ENCODE measurements around the gene TEDC2.
"Not testable (repeated sequence)": the region's sequence is repeated elsewhere in the genome, so short reads cannot be mapped to it uniquely, and the experiment has no call there.

The TEDC2 gene

DNA sequence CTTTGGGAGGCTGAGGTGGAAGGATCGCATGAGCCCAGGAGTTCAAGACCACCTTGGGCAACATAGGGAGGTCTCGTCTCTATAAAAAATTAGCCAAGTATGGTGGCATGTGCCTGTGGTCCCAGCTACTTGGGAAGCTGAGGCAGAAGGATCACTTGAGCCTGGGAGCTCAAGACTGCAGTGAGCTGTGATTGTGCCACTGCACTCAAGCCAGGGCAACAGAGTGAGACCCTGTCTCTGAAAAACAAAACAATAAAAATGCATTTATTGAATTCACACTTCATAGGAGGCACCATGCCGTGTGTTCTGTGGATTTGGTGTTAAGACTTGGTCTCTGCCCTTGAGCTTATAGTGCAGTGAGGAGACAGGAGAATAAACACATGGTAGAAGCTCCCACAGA lies 17.4 kb downstream of the TEDC2 start:
- no peak for DNase-seq (ENCODE audit: low spot score)

DNA sequence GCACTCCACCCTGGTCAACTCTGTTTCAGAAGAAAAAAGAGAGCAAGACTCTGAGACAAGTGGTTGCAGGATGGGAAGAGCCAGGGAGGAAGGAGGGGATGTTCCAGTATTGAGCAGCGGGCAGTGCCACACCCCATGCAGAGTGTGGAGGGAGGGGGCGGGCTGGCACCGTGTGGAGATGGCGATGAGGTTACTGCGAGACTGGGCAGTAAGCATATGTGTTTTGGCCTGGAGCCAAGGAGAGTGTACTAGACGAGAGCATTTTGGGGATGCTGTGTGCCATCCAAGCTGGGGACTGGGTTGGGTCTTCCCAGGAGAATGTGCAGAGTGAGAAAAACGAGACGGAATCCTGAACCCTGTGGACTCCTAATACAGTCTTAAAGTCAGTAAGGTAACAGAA lies 18.4 kb downstream of the TEDC2 start:
- DNase-seq (ENCODE audit: low spot score) = no peak

DNA sequence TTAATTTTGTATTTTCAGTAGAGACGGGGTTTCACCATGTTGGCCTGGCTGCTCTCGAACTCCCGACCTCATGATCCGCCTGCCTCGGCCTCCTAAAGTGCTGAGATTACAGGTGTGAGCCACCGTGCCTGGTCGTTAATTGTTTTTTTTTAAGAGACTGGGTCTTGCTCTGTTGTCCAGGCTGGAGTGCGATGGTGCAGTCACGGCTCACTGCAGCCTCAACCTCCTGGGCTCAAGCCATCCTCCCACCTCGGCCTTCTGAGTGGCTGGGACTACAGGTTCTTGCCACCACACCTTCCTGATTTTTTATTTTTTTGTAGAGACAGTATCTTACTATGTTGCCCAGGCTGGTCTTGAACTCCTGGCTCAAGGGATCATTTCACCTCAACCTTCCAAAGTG lies 20.1 kb downstream of the TEDC2 start:
- not testable (repeated sequence) for DNase-seq (ENCODE audit: low spot score)

DNA sequence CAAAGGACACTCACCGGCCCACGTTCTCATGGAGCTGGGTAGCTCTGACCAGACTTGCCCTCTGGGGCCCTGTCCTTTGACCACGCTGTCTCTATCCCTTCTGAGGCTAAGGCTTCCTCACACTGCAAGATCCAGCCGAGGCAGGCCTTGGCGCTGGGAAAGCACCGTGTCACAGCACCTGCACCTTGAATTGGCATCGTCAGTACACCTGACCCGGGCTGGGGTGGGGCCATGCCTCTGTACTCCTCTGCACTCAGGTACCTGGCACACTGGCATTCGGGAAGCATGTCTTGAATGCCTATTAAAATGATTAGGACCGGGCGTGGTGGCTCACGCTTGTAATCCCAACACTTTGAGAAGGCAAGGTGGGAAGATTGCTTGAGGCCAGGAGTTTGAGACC lies 21.0 kb downstream of the TEDC2 start:
- DNase-seq (ENCODE audit: low spot score) = no peak

DNA sequence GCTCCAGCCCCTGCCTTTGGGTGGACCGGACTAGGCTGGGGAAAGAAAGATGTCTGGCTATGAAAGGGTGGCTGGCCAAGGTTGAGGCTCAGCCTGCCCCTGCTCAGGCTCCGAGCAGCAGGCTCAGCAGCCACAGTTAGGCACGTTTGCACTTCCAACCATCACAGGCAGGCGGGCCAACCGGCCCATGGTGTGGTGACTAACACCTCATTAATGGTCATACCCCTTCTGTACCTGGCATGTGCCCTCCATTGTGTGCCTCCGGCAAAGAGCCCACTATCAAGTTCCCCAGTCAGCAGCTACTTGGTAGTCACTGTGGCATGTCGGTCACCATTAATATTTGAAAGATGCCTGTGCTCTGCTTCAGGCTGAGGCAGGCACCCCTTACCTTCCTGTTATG lies 21.8 kb downstream of the TEDC2 start:
- no peak for DNase-seq (ENCODE audit: low spot score)

DNA sequence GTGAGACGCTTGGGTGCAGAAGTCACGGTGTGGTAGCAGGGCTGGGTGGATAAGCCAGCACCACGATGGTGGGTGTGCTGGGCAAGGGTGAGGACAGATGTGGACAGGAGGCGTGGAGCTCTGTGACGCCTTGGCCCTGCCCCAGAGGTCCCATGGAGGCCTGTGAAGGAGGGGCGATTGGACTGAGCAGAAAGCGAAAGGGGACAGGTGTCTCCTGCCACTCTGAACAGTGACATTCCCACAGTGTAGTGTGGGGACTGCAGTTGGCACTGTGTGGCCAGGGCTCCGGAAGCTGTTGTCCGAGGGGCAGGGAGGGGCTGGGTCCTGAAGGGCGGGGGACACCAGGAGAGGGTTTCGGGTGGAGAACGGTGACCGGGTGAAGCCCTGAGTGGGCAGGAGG lies 22.3 kb downstream of the TEDC2 start:
- DNase-seq (ENCODE audit: low spot score) = no peak

DNA sequence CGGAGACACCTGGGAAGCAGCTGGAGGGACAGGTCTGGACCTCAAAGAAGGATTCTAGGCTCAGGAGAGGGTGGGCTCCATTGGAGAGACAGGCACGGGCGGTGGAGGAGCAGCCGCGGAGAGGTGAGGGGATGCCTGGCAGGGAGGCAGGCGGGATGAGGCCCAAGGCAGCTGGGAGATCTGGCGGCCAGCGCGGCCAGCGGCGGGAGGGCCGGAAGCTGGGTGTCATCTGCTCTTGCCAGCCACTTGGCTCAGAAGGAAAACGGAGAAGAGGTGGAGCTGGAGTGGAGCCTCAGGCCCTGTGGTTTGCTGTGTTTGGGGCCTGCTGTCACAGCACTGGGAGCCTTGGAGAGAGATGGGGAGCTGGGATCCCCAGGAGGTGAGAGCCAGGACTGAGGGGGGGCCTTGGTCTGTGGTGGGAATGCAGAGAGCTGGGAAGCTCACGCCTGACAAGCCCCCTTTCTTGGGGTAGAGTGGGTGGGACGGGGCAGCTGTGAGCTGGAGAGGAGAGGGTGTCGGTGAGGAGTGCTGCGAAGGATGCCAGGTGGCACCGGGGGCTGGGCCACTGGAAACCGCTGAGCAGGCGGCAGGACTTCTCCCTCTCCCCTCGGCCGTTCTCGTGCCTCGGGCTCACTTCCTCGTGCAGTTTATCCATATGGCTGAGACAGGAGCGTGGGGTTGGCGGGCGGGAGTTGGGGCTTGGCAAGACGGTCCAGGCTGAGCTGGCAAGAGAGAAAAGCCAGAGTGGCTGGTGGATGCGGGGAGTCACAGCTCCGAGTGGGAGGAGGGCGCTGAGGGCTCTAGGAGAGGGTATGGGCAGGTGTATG lies 23.0 kb downstream of the TEDC2 start:
- DNase-seq (ENCODE audit: low spot score) = no peak

DNA sequence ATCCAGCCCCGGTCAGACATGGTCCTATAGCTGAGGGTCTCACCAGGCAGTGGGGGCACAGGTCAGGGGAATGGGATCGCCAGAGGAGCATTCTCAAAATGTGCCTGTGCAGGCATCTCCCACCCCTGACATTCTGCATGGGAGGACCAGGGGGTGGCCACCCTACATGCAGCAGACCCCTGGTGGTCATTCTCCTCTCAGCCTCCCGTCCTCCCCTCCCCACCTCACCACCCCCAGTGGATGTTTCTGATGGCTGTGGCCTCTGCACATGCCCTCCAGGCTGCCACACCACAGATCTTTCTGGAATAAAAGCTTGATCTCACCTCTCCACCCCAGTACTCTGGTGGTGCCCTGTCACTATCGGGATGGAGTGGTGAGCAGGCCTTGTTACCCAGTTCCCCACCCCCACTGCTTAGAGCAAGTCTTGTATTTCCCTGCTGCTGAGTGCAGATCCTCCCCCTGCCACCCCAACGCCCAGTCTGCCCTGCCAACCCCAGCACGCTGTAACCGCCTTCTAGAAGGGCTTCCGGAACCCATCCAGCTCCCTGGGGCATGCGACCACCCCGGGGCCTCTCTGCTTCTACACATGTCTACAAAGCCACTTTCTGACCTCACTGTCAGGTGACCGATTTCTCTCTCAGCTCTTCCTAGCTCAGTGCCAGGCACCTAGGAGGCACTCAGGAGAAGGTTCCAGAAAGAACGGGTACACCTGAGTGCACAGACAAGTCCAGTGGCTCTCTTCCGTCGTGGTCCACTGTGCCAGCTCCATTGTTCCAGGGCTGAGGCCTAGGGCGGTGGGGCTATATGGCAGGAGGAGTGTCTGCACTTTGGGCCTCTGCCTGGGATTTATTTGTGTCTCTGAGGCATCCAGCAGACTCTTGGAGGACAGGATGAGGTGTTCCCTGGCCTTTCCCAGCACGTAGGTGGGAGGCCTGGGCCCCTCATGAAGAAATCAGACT lies 24.3 kb downstream of the TEDC2 start:
- no peak for DNase-seq (ENCODE audit: low spot score)

DNA sequence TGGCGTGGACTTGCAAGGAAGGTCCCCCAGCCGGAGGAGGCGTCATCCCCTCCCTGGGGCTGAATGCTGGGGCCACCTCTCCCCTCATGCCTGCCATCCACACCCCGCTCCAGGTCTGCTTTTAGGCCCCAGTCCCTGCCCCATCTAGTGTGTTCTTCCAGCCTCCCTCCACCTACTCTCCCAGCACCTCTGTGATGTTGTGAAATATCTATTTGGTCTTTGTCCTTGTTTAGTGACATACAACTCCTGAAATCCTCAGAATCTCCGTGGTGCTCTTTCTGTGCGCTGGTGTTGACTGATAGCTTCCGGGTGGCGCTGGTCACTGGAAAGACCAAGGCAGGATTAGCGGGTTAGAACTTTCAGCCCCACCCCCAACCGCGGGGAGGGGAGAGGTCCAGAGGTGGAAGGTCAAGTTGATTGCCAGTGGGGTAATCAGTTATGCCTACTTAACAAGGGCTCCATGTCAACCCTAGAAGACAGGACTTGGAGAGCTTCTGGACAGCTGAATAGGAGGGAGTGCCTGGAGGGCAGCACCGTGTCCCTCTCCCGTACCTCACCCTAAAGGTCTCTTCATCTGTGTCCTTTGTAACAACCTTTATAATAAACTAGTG lies 25.1 kb downstream of the TEDC2 start:
- peak; percentile 78 for DNase-seq (ENCODE audit: low spot score)

DNA sequence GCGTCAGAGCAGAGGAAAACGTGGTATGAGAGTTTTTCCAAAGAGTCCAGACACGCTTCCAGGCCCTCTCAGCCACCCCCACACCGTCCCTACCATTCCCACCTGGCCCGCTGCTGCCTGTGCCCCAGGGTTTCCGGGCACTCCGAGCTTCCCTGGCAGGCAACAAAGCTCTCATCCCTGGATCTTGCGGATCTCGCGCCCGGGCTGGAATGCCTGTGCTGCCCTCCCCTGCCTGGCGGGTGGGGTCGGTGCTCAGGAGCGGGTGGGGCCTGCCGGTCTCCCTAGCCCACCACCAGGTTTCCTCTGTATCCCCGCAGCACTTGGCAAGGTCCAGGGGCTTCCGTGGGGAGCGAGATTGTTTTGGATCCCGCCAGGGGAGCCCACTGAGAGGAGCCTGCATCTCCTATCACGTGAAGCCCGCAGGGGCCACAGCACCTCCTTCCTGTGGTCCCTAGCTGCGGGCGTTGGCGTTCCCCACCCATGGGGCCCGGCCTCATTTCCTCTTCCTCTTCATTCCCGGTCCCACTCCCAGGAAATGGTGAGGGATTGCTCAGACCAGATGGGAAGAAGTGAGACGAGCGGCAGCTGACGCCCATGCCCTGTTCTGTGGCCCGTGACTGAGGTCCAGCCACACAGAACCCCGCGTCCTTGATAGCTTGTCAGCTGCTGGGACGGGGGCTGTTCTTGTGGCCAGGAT lies 26.1 kb downstream of the TEDC2 start:
- no peak for DNase-seq (ENCODE audit: low spot score)

DNA sequence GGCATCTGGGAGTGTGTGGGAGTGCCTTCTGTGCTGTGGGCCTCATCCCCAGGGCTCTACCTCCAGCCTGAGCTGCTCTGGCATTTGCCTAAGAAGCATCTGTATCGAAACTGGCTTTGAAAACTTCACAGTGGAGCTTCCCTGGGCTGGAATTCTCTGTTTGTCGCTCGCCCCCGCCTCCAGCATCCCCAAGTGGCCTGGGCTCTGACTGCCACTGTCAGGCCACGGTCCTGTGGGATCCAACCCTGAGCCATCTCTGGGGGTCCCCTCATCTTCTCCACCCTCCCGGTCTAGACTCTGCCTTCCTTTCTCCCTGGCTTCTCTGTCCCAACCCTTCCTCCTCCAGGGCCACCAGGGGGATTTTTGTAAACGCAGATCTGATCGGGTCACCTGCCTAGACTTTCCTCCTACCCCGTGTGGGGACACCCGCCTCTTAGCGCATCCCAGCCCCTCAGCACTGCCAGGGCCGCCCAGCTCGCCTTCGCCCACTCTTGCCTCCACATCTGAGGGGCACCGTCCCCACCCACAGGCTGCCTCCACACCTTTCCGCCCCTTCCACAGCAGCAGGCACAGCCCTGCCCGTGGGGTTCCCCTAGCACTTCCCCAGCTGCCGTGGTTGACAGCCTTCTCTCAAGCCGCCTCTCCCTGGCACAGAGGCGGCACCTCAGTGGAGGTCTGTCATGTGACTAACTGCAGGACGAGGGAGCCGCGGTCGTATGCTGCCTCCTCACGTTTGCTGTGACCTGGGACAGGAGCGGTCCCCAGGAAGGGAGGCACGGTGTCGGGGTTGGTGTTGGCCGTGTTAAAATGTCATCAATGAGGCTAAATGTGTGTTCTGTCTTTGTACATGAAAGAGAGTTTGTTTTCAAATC lies 27.0 kb downstream of the TEDC2 start:
- no peak for DNase-seq (ENCODE audit: low spot score)

DNA sequence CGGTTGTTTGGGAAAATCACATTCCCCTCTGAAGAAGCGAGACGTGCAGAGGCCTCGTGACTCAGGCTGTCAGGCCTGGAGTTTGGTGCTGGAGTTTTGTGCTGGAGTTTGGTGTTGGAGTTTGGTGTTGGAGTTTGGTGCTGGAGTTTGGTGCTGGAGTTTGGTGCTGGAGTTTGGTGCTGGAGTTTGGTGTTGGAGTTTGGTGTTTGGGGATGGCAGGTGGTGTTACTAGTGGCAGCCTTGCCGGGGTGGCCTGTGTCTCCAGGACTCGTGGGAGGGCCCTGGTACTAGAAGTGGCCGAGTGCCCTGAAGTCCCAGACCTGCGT lies 27.6 kb downstream of the TEDC2 start:
- no peak for DNase-seq (ENCODE audit: low spot score)

DNA sequence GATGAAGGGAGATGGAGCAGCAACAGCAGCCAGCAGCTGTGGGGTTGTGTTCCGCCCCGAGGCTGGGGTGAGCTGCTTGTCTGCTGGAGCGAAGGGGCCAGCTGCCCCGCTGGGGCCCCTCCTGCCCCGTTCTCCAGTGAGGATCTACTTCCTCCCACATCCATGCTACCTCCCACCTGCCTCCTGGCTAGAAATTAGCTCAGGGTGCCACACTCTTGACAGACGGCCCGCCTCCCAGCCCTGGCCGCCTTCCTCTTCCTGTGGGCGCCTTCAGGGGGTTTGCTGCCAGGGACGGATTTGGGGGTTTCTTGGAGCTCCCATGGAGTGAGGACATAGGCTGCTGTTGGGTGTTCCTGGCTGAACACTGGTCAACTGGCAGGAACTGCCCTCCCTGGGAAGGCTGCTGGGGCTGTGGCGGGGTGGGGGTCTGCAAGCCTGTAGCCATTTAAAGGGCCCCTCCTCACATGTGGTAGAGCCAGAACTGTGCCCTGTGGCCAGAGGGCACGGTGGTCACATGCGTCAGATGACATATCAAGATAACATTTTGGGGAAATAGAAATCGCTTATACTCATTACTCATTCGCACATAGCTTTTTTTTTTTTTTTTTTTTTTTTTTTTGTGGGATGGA lies 28.1 kb downstream of the TEDC2 start:
- no peak for DNase-seq (ENCODE audit: low spot score)

DNA sequence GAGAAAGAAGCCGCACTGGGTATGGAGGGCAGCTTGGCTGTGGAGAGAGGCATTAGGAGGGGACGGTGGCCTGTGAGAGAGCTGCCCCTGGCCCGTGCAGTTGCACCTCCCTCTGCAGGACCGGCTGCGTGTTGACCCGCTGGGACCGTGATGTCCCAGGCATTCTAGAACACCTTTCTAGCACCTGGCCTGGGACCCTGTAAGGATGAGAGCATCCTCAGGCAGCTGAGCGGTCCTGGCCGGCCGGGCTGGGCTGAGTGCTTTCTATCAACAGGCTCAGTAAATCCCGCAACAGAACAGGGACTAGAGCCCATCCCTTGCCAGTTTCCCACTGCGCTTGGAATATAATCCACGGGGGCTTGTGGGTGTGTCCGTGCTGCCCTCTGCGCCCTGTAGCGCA lies 29.7 kb downstream of the TEDC2 start:
- DNase-seq (ENCODE audit: low spot score) = no peak

DNA sequence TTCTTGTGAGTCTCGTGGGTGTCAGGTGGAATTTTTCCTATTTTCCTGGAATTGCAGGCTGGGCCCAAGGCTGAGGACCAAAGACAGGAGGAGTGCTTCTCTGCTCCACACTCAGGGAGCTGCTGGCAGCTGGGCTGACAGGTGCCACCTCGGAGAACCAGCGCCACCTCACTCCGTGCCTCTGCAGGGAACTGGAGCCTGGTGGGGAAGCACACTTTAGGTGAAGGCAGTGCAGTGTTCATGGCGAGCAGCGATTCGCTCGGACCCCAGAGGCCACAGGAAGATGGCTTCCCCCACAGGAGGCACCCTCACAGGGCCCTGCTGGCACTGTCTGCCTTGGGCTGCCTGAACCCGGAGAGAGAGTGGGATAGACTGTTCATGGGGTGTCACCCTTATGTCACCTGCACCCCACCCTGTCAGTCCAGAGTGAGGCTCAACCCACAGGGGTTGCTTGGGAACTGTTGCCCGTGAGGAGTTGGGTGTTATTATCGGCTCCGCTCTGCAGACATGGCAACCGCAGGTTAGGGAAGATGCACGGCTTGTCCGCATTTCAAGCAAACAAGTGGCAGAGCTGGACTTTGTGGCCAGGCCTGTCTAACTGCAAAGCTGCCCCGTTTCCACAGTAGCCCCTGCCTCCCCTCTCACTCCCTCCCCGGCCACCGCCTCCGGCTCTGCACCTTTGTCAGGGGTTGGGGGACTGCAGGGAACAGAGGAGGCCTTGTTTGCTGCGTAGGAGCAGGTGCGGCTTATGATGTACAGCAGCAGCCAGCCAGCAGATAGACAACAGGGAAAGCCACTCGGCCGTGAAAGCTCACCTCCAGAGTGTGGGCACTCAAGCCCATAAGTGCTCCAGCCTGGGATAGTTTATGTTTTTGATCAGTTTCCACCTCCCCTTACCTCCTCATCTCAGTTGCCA lies 30.5 kb downstream of the TEDC2 start:
- no peak for DNase-seq (ENCODE audit: low spot score)

DNA sequence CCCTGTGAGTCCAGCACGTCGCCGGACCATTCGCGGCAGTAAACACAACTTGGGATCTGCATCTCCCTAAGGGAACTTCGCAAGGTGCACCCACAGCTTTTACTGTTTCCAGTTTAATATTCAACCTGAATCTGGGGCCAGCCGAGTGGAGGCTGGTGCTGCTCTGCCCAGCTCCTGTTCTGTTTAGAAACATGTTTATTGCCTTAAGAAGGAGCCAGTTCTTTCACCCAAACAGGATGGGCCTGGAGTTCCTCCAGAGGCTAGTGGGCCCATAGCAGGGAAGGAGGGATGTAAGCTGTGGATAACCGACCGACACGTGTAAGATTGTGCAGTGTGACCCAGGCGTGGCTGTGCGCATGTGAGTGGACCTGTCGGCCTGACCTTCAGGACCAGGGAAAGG lies 32.4 kb downstream of the TEDC2 start:
- no peak for DNase-seq (ENCODE audit: low spot score)

DNA sequence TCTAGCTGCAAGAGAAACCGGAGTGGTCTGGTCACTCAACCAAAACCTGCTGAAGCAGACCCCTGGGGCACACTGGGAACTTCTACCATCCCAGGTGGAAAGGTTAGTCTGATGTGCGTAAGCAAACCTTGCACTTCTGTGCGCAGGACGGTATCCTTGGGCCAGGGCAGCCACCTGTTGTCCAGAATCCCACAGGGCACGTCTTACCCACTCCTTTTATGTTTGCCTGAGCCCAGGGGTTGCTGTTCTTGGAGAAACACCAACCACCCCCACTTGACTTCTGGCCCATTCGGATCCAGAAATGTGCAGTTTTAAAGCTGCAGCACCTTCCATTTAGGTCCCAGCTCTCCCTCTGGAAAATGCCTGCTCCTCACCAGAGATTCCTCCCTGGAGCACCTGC lies 33.7 kb downstream of the TEDC2 start:
- no peak for DNase-seq (ENCODE audit: low spot score)

DNA sequence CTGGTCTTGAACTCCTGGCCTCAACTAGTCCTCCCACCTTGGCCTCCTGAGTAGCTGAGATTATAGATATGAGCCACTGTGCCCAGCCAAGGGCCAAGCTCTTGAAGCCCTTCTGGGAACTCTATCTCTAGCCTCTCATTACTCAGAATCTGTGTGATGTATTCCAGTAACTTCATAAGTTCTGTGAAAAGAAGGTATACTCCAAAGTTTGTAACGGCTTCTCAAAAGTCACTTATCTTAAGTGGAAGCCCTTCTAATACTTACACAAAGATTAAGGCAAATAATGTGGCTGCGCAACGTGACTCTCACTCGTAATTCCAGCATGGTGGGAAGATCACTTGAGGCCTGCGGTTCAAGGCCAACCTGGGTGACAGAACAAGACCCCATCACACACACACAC lies 34.7 kb downstream of the TEDC2 start:
- DNase-seq (ENCODE audit: low spot score) = no peak

DNA sequence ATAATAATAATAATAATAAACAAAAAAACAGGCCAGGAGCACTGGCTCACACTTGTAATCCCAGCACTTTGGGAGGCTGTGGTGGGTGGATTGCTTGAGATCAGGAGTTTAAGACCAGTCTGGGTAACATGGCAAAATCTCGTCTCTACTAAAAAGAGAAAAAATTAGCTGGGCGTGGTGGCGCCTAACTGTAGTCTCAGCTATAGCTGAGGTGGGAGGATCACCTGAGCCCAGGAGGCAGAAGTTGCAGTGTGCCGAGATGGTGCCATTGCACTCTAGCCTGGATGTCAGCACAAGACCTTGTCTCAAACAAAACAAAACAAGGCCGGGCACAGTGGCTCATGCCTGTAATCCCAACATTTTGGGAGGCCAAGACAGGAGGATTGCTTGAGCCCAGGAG lies 35.1 kb downstream of the TEDC2 start:
- no peak for DNase-seq (ENCODE audit: low spot score)

Data from HuH-7 (cell line).